Glomerular visceral epithelial cell (primary cell): ENCODE measurements around the gene LRRC32.

ENCODE experiments used
- DNase-seq: peaks from one replicate; pipeline ENCODE4 v3.0.0-alpha.2; 2016; ENCODE audit errors: extremely low spot score

The LRRC32 gene

DNA sequence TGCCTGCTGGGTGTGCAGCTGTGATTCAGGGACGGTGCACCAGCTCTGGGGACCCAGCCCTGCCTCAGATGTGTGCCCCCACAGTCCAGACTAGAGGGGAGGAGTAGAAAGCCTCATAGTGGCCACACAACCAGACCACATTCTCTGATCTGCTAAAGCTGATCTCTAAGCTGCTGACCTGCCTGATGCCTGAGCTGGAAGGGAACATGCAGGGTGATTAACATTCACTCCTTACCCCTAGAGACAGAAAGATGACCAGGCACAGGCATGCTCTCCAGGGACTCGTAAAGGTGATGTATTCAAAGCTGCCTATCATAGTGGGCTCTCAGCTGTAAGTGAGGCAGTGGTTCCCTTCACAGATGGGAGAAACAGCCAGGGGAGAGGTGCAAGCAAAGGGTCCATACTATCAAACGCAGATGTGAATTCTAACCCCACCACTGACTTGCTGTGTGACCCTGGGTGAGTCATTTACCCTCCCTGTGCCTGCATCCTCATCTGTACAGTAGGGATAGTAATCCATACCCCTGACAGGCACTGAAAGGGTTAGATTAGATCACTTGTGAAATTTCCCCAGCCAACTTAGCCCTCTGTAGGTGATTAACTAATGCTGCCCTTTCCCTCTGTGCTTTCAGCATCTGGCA is 29.0 kb upstream of the LRRC32 start:
- DNase-seq = no peak

DNA sequence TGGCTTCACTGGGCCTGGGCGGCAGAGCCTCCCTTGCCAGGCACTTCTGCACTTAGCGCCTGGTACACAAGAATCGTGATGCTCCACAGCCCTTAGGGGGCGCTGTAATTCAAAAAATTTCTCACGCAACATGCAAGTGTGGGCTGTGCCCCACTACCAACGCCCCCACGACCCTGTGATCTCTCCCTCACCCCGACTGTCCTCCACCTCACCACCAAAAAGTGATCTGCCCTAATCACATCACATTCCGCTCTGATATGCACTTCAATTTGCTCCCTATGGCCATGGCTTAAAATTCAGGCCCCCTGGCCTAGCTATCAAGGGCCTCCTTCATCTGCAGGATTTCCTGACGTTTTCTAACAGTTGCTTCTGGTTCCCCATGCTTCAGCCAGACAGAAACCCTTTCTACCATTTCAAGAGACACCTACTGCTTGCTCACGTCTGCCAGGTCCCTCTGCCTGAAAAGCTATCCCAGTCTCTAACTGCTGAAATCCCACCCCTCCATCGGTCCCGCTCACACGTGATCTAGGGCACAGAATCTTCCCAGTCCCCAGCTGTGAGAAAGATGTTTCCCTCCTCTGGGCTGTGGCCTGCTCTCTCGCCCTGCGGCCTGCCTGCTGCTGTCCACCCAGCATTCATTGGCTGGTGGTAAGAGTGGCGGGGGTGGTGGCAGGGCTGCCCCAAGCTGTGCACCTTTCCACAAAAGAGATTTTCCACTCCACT is 27.9 kb upstream of the LRRC32 start:
- no peak for DNase-seq

DNA sequence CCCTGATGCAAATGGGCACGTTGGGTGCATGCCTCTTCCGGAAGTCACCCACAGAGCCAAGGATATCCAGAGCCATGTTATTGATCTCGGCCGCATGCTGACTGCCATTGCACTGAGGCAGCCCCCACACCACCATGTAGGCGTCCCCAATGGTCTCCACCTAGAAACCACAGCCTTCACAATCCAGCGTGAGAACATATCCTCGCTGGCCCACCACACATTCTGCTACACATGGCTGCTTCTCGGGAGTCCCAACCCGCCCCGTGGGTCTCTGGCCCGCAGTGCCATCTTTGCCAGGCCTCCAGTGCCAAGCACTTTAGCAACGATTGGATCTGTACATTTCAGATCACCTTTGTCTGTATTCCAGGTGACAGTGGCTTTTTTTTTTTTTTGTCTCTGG is 26.2 kb upstream of the LRRC32 start:
- DNase-seq = no peak

DNA sequence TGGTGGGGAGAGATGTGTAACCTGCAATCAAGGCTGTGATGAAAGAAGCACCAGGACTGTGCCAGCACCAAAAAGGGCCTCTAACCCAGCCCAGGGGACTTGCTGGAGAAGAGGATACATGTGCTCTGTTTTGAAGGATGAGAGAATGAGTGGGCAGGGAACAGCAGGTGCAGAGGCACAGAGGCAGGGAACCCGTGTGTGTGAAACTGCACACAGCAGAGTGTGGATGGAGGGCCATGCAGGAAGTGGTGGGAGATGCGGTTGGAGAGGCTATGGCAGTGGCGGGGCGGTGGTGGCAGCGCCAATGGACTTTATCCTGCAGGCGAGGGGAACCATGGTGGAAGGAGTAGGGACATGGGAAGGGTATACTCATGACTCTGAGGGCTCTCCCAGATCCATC is 25.2 kb upstream of the LRRC32 start:
- DNase-seq = no peak

DNA sequence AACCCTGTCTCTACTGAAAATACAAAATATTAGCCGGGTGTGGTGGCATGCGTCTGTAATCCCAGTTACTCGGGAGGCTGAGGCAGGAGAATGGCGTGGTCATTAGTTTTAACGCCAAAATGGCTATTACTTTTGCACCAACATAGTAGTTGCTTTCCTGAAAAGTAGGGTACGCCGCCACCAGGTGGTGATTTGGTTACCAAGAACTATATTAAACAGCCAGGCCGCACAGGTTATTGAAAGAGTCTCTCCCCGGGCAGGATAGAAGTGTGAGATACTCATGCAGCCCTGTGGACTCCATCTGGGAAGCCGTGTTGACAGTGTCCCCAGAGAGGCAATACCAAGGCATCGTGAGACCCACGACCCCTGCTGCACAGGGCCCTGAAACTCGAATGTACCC is 24.6 kb upstream of the LRRC32 start:
- no peak for DNase-seq

DNA sequence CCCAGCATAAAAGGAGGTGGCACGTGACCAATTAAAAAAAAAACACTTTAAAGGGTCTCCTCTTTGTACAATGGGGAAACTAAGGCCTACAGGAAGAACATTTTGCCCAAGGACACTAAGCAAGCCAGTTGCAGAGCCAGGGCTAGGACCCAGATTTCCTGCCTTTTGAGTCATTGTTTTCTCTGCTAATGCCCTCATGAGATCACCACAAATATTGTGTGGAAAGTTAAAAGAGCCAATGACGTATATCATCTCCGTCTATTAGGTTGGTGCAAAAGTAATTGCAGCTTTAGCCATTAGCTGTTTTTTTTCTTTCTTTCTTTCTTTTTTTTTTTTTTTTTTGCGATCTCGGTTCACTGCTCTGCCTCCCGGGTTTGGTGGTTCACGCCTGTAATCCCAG is 24.1 kb upstream of the LRRC32 start:
- peak; percentile 37 for DNase-seq

DNA sequence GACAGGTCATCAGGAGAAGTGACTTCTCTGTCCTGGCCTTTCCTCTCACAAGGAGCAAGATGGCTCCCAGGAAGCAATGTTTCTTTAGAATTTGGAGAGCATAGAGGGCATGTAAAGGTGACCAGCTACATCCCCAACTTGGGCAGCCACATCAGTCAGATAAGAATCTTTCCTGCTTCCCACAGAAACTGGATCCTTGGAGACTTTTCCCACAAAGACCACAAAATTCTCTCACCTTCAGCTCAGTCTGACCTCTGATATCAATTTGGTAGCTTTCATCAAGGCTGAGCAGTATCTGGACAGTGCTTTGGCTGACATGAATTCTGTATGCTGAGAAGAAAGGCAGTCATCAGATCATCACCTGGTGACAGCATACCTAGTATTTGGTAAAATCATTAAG is 23.3 kb upstream of the LRRC32 start:
- DNase-seq = no peak

DNA sequence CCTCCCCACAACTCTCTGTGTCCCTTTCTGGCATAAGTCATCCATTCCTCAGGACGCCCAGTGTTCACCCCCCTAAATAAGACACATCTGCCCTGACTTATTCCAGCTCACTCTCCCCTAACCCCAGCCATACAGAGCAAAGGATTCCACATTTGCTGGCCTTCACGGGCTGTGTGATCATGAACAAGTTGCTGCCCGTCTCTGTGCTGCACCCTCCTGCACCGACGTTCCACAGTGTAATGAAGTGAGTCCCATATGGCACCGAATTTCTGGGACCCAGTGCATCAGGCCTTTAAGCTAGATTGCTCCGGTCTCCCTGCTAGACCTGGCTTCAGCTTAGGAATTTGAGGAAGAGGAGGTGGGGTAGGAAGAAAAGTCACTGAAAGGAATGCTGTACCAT is 22.4 kb upstream of the LRRC32 start:
- DNase-seq = peak; percentile 34

DNA sequence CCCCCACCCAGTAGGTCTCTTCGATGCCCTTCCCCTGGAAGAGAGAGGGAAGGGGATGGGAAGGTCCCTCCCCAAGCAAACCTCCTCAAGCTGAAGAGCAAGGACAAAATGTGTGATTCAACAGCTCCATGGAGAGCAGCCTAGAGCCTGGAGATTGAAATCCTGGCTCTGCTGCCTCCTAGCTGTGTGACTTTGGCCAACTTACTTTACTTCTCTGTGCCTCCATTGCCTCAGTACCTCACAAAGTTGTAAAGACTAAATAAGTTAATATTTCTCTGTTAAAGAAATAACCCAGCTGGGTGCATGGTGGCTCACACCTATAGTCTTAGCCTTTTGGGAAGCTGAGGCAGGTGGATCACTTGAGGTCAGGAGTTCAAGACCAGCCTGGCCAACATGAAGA is 21.1 kb upstream of the LRRC32 start:
- DNase-seq = no peak

DNA sequence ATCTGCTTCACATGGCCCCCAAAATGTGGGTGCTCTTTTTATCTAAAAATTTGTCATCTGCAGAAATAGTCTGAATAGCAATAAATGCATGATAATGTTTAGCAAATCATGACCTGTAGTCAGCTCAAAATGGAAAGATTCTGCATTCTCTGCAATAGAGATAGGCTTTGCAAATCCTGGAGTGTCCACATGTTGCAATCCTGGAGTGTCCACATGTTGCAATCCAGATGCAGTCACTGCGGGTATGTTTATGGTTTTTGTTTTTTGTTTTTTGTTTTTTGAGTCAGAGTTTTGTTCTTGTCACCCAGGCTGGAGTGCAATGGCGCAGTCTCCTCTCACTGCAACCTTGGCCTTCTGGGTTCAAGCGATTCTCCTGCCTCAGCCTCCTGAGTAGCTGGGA is 20.2 kb upstream of the LRRC32 start:
- no peak for DNase-seq

DNA sequence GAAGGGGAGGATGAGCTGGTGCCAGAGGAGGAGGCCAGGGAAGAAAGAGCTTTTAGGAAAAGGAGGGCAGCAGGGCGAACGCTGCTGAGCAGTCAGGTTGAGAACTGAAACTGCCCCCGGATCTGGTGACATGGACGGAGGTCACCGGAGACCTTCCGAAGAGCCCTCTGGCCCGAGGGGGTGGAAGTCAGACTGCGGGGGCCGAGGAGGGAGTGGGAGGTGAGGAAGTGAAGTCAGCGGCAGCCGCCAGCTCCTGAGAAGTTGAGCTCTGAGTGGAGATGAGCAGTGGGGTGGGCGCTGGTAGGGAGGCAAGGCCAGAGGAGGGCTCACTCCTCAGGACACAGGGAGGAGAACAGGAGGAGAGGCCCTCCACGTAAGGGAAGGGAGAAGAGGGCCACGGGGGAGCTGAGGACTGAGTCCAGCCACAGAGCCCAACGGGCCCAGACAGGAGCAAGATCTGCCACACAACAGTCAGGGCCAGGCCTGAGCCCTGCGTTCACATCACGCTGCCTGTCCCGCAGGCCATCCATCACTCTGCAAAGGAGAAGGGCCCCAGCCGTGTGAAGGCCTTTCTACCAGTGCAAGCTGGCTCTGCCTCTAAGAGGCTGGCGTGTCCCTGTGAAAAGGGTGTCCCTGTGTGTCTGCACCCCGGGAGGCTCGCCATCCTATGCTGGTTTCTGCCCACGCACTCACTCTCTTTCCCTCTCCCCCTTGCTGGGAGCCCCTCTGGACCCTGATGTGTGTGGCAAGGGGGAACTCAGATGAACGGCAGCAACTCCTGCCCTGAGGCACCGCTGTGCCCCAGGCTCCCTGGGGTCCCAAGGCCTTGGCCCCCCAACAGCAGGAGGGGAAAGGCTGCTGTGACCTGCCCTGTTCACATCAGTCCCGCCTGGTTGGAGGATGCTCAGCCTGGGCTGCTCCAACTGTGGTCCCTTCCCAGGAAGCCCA is 19.0 kb upstream of the LRRC32 start:
- DNase-seq = no peak

DNA sequence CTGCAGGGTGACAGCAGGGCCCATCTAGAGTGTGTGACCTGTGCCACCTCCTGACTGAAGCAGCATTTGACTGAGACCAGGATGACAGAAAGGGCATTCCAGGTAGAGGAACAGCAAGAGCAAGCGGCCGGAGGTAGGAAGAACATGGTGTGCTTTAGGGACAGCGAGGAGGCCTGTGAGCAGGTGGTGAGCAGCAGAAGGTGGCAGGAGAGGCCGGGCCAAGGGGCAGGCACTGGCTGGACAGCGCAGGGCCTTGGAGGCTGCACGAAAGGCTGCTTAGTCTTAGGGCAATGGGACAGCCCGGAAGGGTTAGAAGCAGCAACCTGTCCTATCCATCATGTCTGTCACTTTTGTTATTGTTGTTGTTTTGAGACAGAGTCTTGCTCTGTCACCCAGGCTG is 17.6 kb upstream of the LRRC32 start:
- no peak for DNase-seq

DNA sequence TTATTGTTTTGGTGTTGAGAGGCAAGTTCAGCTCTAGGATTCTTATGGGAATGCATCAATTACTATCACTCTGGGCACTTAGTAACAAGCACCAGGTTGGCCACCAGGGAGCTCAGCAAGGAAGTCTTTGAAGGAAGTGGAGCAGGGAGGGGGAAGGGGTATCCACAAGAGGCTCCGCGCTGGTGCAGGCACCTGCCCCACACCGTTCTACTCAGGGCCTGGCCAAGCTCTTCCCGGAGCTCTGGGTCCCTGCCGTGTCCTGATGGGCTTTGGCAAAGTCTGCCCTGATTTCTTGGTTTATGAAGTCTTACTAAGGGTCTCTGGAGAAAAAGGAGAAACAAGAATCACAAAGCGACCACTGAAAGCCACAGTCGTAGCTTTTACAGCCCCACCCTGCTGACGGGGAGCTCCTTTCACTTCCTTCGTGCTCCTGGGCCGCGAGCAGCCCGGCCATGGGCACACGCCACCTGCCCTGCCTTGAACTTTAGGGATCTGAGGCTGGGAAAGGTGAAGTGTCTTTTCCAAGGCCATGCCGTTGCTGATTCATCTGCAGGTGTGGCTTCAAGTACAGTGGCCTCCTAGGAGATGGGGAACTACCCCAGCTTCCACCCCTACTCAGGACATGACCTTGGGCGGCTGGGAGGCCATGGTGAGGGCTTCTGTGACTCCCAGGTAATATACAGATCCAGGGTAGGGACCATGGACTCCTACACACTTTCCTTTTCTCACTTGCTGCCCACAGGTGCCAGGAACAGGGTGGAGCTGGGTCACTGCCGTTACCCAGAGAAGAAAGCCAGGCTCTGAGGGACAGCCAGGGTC is 15.9 kb upstream of the LRRC32 start:
- DNase-seq = no peak

DNA sequence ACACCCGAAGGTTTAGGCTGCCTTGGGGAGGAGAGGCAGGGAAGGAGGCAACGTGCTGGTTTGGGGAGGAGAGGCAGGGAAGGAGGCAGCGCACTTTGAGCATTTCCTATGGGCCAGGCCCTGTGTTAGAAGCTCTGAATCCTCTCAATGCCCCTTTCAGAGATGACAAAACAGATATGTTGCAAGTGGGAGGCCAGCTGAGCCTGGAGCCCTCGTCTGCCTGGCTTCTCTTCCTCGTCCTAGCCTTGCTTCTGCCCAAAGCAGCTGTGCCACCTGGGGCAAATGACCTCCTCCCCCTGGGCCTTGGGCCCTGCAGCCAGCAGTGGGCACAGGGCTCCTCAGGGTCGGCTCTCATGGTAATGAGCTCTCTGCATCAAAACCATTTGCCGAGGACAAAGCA is 15.3 kb upstream of the LRRC32 start:
- DNase-seq = no peak

DNA sequence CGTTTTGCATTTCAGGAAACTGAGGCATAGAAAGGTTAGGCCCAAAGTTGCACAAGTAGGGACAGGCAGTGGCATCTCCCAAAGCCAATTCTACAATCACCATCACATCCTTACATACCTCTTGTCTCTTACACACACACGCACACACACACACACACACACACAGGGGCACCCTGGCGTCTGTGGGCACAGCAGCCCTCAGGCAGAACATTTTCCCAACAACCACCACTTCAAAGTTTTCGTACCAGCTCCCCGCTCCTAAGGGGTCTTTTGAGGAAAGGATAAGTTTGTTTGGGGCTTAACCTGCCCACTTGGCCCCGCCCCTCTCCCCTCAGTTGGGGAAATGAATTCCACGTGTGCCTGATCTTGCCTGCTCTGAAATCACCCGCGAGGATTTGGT is 14.7 kb upstream of the LRRC32 start:
- no peak for DNase-seq

DNA sequence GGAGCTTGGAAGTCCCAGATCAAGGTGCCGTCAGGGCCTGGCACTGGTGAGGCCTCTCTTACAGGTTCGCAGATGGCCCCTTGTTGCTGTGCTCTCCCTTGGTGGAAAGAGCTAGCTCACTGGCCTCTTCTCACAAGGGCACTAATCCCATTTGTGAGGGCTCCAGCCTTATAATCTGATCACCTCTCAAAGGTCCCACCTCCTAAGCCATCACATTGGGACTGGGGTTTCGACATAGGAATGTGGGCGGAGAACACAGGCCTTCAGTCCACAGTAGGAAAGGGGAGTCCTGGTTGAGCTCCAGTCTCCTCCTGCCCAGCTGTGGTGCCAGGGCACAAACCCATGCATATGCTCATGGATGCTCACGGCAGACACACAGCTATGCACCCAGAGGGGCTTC is 14.0 kb upstream of the LRRC32 start:
- no peak for DNase-seq

DNA sequence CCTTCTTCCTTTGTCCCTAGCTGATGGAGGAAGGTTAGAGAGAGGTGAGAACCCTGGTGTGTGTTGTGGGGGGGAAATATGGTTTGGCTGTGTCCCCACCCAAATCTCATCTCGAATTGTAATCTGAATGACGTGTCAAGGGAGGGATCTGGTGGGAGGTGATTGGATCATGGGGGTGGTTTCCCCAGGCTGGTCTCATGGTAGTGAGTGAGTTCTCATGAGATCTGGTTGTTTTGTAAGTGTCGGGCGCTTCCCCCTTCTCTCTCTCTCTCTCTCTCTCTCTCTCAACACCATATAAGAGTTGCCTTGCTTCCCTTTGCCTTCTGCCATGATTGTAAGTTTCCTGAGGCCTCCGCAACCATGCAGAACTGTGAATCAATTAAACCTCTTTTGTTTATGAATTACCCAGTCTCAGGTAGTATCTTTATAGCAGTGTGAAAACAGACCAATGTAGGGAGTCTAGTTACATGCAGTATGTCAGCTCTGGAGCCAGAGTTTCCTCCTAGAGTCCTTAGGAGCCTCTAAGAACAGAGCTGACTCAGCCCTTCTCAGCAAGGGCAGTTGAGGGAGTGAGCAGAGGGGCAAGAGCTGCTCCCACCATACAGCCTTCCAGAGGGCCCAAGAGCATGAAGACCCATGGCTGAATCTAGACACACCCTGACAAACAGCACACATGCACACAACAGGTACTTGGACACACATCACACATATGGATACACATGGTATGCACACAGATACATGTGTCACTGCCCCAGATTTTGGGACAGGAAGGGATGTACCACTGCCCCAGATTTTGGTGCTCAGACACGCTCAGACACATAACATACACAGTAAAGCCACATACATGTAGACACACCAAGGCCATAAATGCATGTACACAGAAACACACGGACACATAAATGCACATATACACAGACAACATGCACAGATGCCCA is 12.9 kb upstream of the LRRC32 start:
- DNase-seq = no peak

DNA sequence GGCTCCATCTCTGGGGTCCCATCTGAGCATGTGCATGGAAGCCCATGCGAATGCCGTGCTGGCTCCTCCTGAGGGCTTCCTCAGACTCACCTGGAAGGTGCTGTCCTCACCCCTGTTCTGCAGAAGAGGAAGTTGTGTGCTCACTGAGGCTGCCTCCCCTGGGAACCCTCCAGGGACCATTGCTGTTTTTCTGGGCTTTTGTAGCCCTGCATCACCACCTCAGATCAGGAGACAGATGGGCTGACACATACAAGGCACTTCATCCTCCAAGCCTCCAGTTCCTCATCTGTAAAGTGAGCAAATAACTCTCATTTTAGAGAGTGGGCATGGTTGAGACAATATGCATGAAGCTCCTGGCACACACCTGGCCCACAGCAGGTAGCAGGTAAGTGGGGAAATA is 12.1 kb upstream of the LRRC32 start:
- no peak for DNase-seq

DNA sequence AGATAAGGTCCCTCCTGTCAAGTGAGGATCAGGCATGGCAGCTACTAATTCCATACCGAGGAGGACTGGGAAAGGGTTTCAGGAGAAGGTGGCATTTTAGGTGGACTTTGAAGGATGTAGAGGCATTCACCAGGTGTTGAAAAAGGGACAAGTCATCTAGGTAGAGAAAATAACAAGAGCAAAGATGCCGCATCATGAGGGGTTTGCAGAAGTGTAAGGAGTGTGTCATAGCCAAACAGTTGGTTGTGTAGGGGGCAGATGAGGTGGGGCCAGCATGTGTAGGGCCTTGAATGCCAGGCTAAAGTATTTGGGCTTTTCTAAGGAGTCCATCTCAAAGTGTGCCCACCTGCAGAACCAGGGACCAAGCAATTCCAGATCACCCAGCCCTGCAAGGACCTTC is 11.6 kb upstream of the LRRC32 start:
- DNase-seq = no peak

DNA sequence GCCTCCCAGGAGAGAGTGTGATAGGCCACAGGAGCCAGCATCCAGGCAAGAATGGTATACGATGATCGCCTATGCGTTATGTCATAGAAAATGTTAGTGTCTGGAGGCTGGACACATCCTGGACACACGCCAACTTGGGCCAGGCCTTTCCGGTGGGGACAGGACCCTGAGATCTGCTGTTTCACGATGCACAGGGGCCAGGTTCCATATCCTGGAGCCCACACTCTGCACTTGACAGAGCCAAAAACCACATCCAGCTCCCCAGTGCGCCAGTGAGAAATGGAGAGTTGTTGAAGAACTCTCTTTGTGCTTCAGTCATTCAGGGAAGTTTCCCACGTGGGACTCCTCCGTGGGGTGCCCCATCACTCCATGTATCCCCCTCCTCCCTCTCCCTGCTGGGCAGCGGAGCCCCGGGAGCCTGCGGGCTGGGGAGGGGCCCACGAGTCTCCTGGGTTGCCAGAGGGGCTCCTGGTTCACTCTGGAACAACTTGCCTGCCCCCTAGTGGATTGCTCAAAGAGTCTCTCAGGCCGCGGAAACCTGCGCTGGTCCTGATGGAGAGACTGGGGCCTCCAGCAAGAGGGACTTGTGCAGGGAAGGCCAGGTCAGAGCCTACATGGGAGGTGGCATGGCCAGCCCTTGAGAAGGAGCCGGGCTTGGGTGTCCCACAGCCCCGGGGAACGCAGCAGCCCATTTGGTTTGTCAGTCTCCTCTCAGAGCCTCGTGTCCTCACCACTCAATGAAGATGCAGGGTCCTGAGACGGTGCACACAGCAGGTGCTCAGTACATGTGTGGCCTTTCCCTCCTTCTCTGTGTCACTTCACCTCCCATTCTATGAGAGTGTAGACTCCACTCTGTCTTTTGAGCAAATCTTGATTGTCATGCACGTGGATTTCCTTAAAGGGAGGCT is 10.2 kb upstream of the LRRC32 start:
- peak; percentile 57 for DNase-seq
